GM12872 (cell line): ENCODE measurements around the gene ELMO1.

ENCODE experiments used
- CTCF ChIP-seq: IDR thresholded peaks from 3 replicates; pipeline ENCODE4 v1.5.1; 2011; ENCODE audit warnings: low read depth, mild to moderate bottlenecking, low read length, moderate library complexity; ENCODE audit not compliant: insufficient read depth

Gene ELMO1

DNA sequence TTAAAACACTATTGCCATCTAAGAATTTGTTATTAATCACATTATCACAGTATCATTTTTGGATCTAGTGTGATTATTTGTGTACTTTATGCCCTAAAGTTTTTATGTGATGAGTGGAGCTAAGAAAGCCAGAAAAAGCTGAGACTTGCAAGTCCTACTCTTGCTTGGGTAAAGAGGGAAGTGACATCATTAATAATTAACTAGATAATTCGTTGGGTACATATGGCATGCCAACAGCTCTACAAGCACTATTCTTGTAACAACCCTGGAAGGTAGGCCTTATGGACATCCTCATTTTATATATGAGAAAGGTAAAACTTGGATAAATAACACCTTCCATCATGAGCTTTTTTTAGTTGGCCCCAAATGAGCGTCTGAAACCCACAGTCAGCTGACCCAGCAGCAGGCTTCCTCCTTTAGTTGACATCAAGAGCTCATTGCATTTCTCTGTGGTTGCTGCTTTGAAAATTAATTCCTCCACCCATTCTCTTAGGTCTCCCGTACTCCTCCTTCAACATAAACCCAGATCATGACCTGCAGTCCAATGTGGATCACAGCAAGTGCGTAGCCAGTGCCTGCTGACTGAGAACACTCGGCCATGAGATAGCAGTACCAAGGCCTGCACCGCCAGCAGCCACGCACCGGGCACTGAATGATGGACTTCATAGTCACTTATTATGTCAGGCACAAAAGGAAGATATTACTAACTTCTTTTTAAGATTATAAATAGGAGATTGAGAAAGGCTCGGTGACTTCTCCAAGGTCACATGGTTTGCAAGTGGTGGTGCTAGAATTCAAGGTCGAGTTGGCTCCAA lies 432.4 kb downstream of the ELMO1 start:
- no peak for TF ChIP-seq CTCF

DNA sequence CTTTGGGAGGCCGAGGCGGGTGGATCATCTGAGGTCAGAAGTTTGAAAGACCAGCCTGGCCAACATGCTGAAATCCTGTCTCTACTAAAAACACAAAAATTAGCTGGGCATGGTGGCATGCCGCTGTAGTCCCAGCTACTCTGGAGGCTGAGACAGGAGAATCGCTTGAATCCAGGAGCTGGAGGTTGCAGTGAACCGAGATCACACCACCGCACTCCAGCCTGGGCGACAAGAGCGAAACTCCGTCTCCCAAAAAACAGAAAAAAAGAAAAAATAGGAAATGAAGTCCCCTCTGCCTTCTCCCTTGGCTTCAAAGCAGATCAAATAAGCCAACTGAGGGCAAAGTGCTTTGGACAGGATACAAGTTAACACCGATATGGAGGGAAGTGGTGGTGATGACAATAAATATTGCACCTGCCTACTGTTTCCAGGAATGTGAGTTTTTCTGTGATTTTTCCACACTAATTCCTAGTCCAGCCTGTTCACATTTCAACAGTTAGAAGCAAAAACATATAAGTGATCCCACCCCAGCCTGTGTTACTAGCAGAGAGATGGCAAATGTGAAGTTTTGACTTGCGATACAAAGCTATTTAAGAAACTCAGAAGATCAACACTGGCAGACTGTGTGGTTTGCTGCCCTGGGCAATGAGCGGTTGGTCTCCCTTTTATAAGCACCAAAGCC lies 433.2 kb downstream of the ELMO1 start:
- TF ChIP-seq CTCF, result no peak

GRCh38 chr7:37013771-37014170 lies 434.9 kb downstream of the ELMO1 start:
- no peak for TF ChIP-seq CTCF

GRCh38 chr7:37011151-37011890 lies 437.3 kb downstream of the ELMO1 start:
- no peak for TF ChIP-seq CTCF

- TF ChIP-seq CTCF, result no peak
Measured at GRCh38 chr7:37009125-37009675, 439.5 kb downstream of the ELMO1 start.

DNA sequence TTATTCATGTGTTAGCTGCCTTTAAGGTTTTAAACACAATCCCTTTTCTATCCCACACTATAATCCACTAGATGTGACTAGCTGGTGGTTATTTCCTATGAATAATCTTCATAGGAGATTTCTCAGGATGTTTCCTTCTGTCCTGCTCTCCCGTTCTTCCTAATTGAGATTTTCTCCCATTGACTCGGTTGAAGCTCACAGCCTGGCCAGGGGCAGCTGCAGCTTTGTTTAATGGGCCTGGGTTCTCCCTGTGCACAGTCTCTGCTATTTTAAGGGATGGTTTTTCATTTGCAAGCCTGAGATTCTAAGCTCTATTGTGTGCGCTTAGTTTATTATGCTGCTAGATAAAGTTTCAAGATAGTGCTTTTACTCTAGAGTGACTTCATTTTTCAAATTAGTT lies 441.0 kb downstream of the ELMO1 start:
- TF ChIP-seq CTCF, result no peak

- no peak for TF ChIP-seq CTCF
Measured at GRCh38 chr7:37007268-37007667, 441.4 kb downstream of the ELMO1 start.
